ENCODE measurements around the gene PEAR1. TPM values are rescaled to one million over a fixed set of nuclear protein-coding genes. Genes with fewer than 3 reads are reported as not detected.

Gene PEAR1
- polyA plus RNA-seq, 3 donors, result 17.8 to 22.3 (median 22.1) TPM

GRCh38 chr1:156935505-156936128 is 42.1 kb downstream of the PEAR1 start:
- DNase-seq, result no peak

DNA sequence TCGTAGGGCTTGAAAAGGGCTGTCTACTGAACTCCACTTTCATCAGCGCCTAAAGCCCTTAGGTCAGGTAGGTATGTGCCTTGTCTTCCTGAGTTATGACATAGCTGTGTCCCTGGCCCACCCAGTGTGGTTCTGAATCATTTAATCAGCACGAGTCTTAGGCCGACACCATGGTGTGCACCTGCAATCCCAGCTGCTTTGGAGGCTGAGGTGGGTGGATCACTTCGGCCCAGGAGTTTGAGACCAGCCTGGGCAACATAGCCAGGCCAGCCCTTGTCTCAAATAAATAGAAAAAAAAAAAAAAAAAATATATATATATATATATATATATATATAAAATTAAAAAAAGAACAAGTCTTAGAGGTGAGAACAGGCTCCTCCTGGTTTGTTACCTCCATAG is 42.7 kb downstream of the PEAR1 start:
- no peak for DNase-seq

DNA sequence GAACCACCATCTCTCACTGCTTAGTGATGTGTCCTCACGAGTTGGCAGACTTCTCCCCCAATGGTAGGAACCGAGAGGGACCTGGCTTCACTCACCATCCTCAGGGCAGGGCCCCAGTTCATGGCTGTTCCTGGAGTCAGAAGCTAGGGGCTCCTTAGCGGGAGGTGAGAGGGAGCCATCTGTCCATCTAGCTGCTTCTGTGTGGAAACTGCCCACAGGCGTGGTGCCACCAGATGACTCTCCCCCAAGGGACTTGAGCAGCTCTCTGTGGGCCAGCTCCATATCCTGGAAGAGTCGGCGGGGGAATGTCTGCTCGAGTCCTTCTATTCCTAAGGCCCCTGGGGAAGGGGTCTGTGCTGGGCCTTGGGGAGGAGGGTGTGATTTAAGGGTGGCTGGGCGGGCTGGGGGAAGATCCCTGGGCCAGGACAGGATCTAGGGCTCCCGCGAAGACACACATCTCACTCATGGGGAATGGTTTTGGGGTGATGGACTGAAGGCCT is 43.3 kb downstream of the PEAR1 start:
- DNase-seq, result no peak

DNA sequence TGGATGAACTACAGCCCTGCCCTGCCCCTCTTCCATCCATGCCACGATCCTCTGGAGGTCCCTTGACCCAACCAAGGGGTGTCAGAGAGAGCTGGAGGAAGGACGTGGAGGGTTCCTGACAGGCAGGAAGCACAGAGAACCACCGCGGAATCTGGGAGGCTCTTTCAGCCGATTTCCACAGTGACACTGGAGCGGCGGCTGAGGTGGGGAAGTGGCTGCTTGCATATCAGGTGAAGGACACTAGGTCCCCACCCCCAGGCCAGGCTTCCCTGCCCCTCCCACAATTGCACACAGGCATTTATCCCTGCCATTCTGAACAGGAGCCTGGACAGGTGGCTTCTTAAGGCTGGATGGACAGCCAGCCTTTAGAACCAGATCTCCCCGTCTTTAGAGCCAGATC is 44.4 kb downstream of the PEAR1 start:
- no peak for DNase-seq

DNA sequence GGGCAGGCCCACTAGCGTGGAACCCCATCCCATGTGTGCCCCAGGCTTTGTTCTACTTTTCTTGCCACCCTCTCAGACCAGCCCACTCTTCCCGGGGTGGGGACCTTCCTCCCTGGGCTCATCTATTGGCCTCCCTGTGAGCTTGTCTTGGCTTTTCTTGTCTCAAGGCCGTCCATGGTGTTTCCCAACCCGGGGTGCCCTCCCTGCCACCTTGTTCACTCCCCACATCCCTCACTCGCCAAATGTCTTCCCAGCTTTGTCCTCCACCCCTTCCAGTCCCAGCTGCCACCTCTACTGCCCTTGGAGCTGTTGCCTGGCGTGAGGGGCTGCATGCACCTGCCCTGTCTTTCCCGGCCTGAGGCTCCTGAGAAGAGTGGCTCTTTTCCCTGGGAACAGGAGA is 45.3 kb downstream of the PEAR1 start:
- DNase-seq, result no peak

DNA sequence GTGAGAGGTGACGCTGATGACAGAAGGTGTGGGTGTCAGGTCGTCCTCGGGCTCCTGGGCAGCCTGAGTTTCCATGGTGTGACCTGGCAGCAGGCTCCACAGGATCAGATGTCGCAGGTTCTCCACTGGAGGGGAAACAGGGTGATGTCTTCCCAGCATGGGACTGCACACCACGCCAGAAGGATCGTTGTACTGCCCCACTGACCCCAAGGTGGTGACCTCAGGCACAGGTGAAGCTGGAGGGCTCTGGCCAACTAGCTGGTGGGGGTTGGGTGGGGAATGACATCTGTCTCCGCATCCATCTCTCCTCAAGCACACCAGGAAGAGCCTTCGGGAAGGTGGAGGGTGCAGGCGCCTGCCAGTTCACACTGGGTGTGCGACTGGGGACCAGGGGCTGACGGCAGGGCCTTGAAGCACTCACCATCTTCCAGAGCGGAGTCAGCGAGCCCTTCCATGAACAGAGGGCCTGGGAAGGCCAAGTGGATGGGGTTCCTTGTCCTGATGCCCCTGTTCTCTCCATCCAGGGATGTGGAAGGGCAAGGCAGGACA is 46.3 kb downstream of the PEAR1 start:
- DNase-seq, result no peak

- no peak for DNase-seq
Observed at GRCh38 chr1:156941675-156942074, 48.2 kb downstream of the PEAR1 start.

DNA sequence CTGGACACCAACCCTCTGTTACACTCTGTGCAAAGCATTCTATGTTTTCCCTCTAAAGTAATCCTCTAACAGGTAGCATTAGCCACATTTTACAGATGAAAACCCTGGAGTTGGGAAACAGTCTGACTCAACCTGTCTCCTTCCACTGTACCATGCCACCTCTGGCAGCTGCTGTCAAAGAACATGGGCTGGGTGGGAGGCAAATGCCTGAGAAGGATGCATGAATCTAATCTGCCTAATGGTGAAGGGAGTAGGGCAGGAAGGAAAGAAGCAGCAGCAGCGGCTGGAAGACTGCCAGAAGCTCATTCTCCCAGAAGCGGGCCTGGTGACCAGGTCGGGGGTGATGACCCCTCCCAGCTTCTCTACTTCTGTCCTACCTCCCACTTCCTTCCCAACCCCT is 48.7 kb downstream of the PEAR1 start:
- no peak for DNase-seq

DNA sequence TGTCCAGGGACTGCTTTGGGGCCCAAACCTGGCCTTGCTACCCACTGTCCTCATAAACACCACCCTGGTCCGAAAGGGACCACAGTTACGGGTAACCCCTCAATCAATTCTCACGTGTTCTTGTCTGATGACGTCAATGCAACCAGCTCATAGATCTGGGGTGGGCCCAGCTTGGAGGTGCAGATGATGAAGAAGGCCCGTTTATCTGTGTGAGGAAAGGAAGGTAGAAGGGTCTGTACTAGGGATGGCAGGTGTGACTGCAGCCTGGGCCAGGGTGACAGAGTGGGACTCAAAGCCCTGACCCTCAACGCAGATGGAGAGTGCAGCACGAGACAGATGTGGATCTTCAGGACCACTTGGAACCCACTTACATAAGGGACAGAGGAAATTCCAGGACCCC is 49.1 kb downstream of the PEAR1 start:
- DNase-seq, result no peak

DNA sequence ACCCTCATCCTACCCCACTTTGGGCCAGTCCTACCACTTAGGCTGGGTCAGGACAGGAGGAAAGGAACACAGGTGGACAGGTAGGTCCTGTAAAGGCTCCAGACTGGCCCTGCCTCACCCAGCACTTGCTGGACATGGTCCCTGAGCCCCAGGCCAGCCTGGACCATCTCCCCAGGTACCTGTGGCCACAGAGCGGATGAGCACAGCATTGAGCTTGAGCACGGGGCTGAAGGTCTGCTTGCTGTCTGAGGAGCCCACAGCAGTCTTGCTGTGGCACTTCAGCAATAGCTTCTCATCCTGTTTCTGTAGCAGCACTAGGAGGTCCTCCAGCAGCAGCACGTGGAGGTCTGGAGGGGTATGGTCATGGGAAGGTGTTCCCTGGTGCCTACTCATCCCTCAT is 50.2 kb downstream of the PEAR1 start:
- DNase-seq, result no peak

- no peak for DNase-seq
Observed at GRCh38 chr1:156944268-156944667, 50.8 kb downstream of the PEAR1 start.

DNA sequence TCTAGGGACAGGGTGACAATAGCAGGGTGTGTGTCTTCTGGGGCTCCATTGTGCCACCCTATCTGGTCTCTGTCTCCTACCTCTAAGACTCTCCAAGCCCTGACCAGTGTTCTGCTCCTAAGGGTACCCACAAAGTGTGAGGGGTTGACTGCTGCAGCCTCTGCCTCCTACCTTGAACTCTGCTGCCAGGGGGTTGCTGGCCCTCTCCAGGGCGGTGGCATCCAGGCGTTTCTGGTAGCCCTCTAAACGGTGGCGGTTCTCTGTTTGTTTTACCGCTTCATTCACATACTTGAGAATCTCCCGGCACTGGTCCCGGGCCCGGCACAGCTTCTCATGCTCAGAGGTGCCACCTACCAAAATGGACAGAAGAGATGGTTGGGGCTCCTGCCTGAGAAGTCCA is 51.3 kb downstream of the PEAR1 start:
- DNase-seq, result no peak

GRCh38 chr1:156945881-156946661 is 52.6 kb downstream of the PEAR1 start:
- no peak for DNase-seq

DNA sequence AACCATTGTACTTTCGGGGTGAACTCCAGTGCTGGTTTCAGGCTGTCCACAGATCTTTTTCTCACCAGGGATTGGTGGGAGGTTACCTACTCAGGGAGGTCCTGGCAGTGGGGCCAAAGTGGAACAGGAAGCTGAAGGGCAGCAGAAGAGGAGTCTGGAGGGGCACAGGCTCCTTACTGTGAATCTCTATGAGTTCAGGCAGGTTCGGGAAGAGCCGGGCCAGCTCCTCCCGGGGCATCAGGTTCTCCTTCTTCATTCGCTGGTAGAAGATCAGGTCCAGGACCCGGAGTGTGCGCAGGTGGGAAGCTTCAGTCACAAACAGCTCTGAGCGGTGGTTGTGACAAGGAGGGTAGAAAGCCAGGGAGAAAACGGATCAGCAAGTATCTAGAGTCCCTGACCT is 53.6 kb downstream of the PEAR1 start:
- DNase-seq, result no peak

DNA sequence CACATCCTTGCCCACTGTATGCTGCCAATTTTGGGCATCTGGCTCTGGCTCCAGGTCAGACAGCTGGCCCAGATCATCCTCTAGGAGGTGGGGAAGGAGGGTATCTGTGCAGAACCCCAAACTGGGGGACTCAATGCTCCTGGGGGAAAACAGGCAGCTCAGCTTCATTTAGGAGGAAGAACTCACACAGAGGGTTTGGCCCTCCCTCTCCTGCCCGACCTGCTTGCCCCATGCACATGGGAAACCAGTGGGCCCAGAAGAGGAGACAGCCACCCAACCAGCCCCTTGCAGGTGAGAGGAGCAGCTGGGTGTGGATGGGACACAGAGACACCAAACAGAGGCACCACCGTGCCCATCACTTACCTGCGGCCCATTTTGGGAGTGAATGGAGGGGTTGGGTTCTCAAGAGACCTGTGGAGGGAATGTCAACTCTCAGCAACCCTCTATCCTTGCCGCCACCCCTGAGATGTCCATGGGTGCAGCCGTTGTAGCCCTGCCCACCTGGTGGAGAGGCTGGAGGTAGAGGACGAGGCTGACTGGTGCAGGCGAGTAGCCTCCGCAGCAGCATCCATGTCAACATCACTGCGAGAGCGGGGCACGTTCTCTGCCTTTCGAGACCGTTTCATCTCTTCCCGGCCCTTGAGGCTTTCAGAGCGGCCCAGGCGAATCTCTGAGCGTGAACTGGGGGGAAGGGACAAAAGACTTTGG is 54.5 kb downstream of the PEAR1 start:
- no peak for DNase-seq

DNA sequence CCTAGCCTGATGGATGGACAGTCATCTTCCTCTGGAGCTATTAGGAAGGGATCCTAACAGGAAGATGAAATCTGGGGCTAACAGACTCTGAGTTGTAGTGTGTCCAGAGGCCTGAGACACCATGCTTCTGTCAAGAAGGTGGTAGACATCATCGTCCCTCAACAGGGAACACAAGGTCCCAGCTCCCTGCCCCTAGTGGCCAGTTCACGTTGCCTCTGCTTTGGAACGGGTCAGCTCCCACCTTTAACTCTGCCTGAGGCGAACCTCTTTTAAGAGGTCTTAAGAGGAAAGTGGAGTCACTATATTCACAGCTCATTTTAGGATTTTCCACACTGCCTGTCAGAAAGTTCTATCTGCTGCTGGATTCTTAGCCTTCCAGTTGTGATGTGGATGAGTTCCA is 55.2 kb downstream of the PEAR1 start:
- no peak for DNase-seq

GRCh38 chr1:156949127-156949526 is 55.6 kb downstream of the PEAR1 start:
- DNase-seq, result no peak

- no peak for DNase-seq
Observed at GRCh38 chr1:156951371-156951770, 57.9 kb downstream of the PEAR1 start.

- DNase-seq, result no peak
Observed at GRCh38 chr1:156953571-156953970, 60.1 kb downstream of the PEAR1 start.

- no peak for DNase-seq
Observed at GRCh38 chr1:156956333-156956732, 62.8 kb downstream of the PEAR1 start.

DNA sequence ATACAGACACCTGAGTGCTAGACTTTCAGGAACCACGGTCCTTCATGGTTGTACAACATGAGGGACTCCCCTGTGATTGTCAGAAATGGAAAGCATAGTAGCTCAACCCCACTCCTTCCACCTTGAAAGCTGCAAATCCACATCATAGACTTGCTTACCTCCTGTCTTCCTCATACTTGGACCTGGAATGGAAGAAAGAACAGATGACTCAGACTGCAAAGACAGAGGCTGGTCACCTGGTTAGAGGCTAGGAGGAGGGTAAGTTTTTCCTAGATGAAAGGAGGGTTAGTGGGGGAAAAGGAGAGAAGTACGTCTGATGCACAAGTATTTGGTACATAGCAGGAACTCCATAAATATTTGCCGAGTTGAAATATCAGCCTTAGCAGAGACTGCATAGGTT is 64.1 kb downstream of the PEAR1 start:
- DNase-seq, result no peak

GRCh38 chr1:156958247-156958714 is 64.8 kb downstream of the PEAR1 start:
- no peak for DNase-seq

GRCh38 chr1:156959414-156959813 is 65.9 kb downstream of the PEAR1 start:
- DNase-seq, result peak; percentile 16
